NB4 (cell line): Measurements from ENCODE around the gene ARSB.
A peak's percentile ranks its signal among the peaks of the same experiment; 100 is the strongest.

Experiments
- DNase-seq: peaks from one replicate; pipeline ENCODE4 v3.0.0; 2010; ENCODE audit warnings: low read depth
- H3K4me3 ChIP-seq: one replicate; pipeline ENCODE4 v1.5.1; 2011; ENCODE audit warnings: mild to moderate bottlenecking, low read depth, low read length, moderate library complexity
- CTCF ChIP-seq: IDR thresholded peaks from one replicate; pipeline ENCODE4 v1.5.1; 2012; ENCODE audit warnings: low read depth, low read length
- MAX ChIP-seq: IDR thresholded peaks from 2 replicates; pipeline ENCODE4 v1.6.1; 2011; ENCODE audit warnings: low read depth, low read length
- MYC ChIP-seq: IDR thresholded peaks from 2 replicates; pipeline ENCODE4 v1.6.1; 2011; ENCODE audit warnings: low read depth, low read length
- POLR2A ChIP-seq: IDR thresholded peaks from 2 replicates; pipeline ENCODE4 v1.6.1; 2011; ENCODE audit warnings: mild to moderate bottlenecking; ENCODE audit not compliant: insufficient read length; ENCODE audit errors: extremely low read depth

ARSB gene

GRCh38 chr5:78983601-78984438 is 1.3 kb downstream of the ARSB start:
- H3K4me3 ChIP-seq = peak overlapping the region; percentile 90
- DNase-seq = peak; percentile 33
- no peak for TF ChIP-seq POLR2A
- no peak for TF ChIP-seq CTCF
- TF ChIP-seq MYC = no peak
- no peak for TF ChIP-seq MAX

- DNase-seq = peak; percentile 18
- H3K4me3 ChIP-seq = peak overlapping the region; percentile 90
Observed at GRCh38 chr5:78983194-78983593, 1.9 kb downstream of the ARSB start.

- H3K4me3 ChIP-seq = no peak overlapping the region
- no peak for TF ChIP-seq MAX
- TF ChIP-seq MYC = no peak
- TF ChIP-seq CTCF = no peak
- no peak for TF ChIP-seq POLR2A
- DNase-seq = peak; percentile 64
Observed at GRCh38 chr5:78979909-78980308, 5.2 kb downstream of the ARSB start.

- no peak overlapping the region for H3K4me3 ChIP-seq
- no peak for TF ChIP-seq MYC
- TF ChIP-seq CTCF = no peak
- TF ChIP-seq MAX = no peak
- no peak for TF ChIP-seq POLR2A
- DNase-seq = no peak
Observed at GRCh38 chr5:78979117-78979742, 5.9 kb downstream of the ARSB start.

GRCh38 chr5:78975035-78975434 is 10.1 kb downstream of the ARSB start:
- TF ChIP-seq MYC (no peak), POLR2A (no peak), MAX (no peak), CTCF (no peak)
- no peak for DNase-seq
- no peak overlapping the region for H3K4me3 ChIP-seq

- TF ChIP-seq POLR2A (no peak), MYC (no peak), CTCF (no peak), MAX (no peak)
- no peak for DNase-seq
- no peak overlapping the region for H3K4me3 ChIP-seq
Observed at GRCh38 chr5:78974601-78975000, 10.5 kb downstream of the ARSB start.
